Measurements from ENCODE around the gene RADIL. TPM values are rescaled to one million over a fixed set of nuclear protein-coding genes. Genes with fewer than 3 reads are reported as not detected.

Gene RADIL
- total and polyA plus RNA-seq, 3 donors from 2014 or later = 24.3 to 29.7 (median 25.6) TPM

DNA sequence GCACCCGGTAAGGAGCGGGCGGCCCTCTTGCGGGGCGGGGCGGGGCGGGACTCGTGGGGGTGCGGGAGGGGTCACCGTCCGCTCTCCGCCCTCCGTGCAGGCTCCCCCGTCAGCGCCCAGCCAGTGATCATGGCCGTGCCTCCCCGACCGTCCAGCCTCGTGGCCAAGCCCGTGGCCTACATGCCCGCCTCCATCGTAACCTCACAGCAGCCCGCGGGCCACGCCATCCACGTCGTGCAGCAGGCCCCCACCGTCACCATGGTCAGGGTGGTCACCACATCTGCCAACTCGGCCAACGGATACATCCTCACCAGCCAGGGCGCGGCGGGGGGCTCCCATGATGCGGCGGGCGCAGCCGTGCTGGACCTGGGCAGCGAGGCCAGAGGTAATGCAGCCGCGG lies 124.3 kb downstream of the RADIL start:
- Histone ChIP-seq H3K4me3 (no peak overlapping the region), H3K9me3 (no peaks in the 10 kb centered on the region), H3K36me3 (ENCODE audit: low read depth, missing control alignments) (no peaks in the 10 kb centered on the region), H3K4me1 (no peaks in the 10 kb centered on the region), H3K27ac (no peak overlapping the region), H3K27me3 (no peaks in the 10 kb centered on the region)
- 62 to 89% methylated on average over 9 to 27 of the region's 40 CpGs for WGBS, 2 donors
- intact Hi-C loops (cut with DNase I; ENCODE audit: low total_unique reads) = loop anchor here (10.0 kb wide), 1 partner anchor 144 kb away; no protein-coding TSS in a partner anchor
- DNase-seq = no peak
- TF ChIP-seq, protein P1, sequence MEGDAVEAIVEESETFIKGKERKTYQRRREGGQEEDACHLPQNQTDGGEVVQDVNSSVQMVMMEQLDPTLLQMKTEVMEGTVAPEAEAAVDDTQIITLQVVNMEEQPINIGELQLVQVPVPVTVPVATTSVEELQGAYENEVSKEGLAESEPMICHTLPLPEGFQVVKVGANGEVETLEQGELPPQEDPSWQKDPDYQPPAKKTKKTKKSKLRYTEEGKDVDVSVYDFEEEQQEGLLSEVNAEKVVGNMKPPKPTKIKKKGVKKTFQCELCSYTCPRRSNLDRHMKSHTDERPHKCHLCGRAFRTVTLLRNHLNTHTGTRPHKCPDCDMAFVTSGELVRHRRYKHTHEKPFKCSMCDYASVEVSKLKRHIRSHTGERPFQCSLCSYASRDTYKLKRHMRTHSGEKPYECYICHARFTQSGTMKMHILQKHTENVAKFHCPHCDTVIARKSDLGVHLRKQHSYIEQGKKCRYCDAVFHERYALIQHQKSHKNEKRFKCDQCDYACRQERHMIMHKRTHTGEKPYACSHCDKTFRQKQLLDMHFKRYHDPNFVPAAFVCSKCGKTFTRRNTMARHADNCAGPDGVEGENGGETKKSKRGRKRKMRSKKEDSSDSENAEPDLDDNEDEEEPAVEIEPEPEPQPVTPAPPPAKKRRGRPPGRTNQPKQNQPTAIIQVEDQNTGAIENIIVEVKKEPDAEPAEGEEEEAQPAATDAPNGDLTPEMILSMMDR (IDR thresholded peaks at IDR 0.05) = no peak
- TF ChIP-seq POLR2A (IDR thresholded peaks at IDR 0.05) = no peak

DNA sequence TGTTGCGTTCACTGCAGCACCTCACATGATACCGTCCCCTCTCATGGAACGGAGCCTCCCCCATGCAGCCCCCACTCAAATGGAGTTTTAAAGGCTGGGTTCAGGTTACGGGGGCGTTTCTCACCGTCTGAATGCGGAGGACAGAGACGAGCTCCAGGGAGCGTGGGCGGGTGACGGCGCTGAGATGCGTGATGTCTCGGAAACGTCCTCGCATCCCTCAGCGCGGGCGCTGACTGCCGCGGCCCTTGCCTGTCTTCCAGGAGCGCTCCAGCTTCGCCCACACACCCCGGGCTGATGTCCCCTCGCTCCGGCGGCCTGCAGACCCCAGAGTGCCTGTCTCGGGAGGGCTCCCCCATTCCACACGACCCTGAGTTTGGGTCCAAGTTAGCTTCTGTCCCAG lies 124.7 kb downstream of the RADIL start:
- Histone ChIP-seq H3K27me3 (no peaks in the 10 kb centered on the region), H3K4me3 (no peak overlapping the region), H3K9me3 (no peaks in the 10 kb centered on the region), H3K27ac (no peak overlapping the region), H3K36me3 (ENCODE audit: low read depth, missing control alignments) (no peaks in the 10 kb centered on the region), H3K4me1 (peaks cover under 1% of the 10 kb centered on the region)
- 73 to 85% methylated on average over 27 to 29 of the region's 29 CpGs for WGBS, 2 donors
- DNase-seq = no peak
- intact Hi-C loops (cut with DNase I; ENCODE audit: low total_unique reads) = loop anchor here (10.0 kb wide), 1 partner anchor 144 kb away; no protein-coding TSS in a partner anchor
- TF ChIP-seq POLR2A (IDR thresholded peaks at IDR 0.05) = no peak
- TF ChIP-seq, protein P1 (IDR thresholded peaks at IDR 0.05) = no peak

DNA sequence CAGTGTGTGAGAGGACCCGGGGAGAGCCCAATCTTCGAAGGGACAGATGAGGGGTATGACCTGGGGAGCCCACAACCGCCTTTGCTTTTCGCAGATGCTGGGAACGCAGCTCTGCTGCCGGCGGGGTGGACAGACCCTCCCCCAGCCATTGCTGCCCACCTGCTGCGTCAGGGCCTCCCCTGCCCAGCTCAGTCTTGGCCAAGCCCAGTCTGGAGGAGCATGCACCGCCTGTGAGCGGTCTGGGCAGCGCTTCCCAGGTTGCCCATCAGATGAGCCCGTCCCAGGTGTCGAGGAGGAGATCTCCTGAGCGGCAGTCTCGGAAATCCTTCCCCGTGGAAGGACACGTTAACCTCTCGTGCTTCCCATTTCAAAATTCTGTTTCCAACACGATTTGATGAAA lies 125.4 kb downstream of the RADIL start:
- WGBS, 2 donors = 75 to 85% methylated on average over 16 to 19 of the region's 19 CpGs
- Histone ChIP-seq H3K4me3 (no peak overlapping the region), H3K9me3 (no peaks in the 10 kb centered on the region), H3K27me3 (no peaks in the 10 kb centered on the region), H3K4me1 (peaks cover 4% of the 10 kb centered on the region), H3K36me3 (ENCODE audit: low read depth, missing control alignments) (no peaks in the 10 kb centered on the region), H3K27ac (no peak overlapping the region)
- intact Hi-C loops (cut with DNase I; ENCODE audit: low total_unique reads) = loop anchor here (10.0 kb wide), 1 partner anchor 143 kb away; no protein-coding TSS in a partner anchor
- no peak for TF ChIP-seq POLR2A (IDR thresholded peaks at IDR 0.05)
- TF ChIP-seq, protein P1 (IDR thresholded peaks at IDR 0.05) = no peak
- no peak for DNase-seq

DNA sequence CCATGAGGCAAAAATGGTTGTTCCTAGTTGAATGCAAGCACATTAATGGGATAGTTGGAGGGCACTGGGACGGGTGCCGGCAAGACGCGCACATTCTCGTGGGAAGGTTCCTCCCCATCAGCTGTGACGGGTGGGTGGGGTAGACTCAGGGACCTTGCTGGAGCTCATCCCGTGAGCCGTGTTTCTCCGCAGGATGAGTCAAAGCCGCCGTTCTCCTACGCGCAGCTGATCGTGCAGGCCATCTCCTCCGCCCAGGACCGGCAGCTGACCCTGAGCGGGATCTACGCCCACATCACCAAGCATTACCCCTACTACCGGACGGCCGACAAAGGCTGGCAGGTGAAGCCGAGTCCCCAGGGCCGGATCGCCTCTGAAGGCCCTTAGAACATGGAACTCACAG lies 128.5 kb downstream of the RADIL start:
- H3K27ac ChIP-seq = no peak overlapping the region
- 91 to 93% methylated on average over 24 of the region's 24 CpGs for WGBS, 2 donors
- no peaks in the 10 kb centered on the region for H3K9me3 ChIP-seq
- H3K4me3 ChIP-seq = no peak overlapping the region
- TF ChIP-seq, protein P1 (IDR thresholded peaks at IDR 0.05) = no peak
- TF ChIP-seq POLR2A (IDR thresholded peaks at IDR 0.05) = no peak
- DNase-seq = no peak
- intact Hi-C loops (cut with DNase I; ENCODE audit: low total_unique reads) = loop anchor here (10.0 kb wide), 1 partner anchor 140 kb away; no protein-coding TSS in a partner anchor
- peaks cover 4% of the 10 kb centered on the region for H3K4me1 ChIP-seq
- H3K27me3 ChIP-seq = no peaks in the 10 kb centered on the region
- H3K36me3 ChIP-seq (ENCODE audit: low read depth, missing control alignments) = no peaks in the 10 kb centered on the region

DNA sequence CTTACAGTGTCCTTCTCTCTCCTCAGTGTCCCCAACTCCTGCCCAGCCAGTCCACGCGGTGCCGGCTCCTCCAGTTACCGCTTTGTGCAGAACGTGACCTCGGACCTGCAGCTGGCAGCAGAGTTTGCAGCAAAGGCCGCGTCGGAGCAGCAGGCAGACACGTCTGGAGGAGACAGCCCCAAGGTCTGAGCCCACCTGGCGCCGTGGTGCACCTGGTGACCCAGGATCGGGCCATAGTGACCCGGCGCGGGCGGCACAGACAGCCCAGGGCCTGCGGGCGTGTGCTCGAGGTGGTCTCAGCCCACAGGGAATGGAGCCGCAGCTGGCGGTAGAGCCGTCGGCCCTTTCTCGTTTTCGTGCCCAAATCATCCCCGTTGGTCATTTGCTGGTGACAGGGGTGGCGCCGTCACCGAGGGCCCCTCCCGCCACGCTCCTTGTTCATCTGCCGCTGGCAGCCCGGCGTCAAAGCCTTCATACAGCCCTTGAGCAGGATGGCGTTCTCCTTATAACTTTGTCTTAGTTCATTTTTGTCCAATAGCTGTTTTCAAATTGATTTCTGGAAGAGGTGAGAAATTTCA lies 129.0 kb downstream of the RADIL start:
- TF ChIP-seq, protein P1 (IDR thresholded peaks at IDR 0.05) = no peak
- no peak for TF ChIP-seq POLR2A (IDR thresholded peaks at IDR 0.05)
- intact Hi-C loops (cut with DNase I; ENCODE audit: low total_unique reads) = loop anchor here (10.0 kb wide), 1 partner anchor 140 kb away; no protein-coding TSS in a partner anchor
- Histone ChIP-seq H3K36me3 (ENCODE audit: low read depth, missing control alignments) (no peaks in the 10 kb centered on the region), H3K4me3 (no peak overlapping the region), H3K27me3 (no peaks in the 10 kb centered on the region), H3K27ac (no peak overlapping the region), H3K9me3 (no peaks in the 10 kb centered on the region), H3K4me1 (peaks cover 4% of the 10 kb centered on the region)
- 86 to 89% methylated on average over 33 to 36 of the region's 36 CpGs for WGBS, 2 donors
- no peak for DNase-seq
